GM18868 (cell line): ENCODE data around the gene NEK7.
"Not testable (repeated sequence)": the region's sequence is repeated elsewhere in the genome, so short reads cannot be mapped to it uniquely, and the experiment has no call there.

Experiments
- ATAC-seq: cut with Tn5 transposase; IDR thresholded peaks from one replicate; pipeline ENCODE4 v1.9.1; 2021; ENCODE audit warnings: mild to moderate bottlenecking, moderate library complexity; ENCODE audit not compliant: unreplicated experiment

Gene NEK7

GRCh38 chr1:198278943-198279342 is 122.1 kb downstream of the NEK7 start:
- ATAC-seq = no peak

- no peak for ATAC-seq
These were observed 123.3 kb downstream of the NEK7 start for GRCh38 chr1:198280080-198280479.

DNA sequence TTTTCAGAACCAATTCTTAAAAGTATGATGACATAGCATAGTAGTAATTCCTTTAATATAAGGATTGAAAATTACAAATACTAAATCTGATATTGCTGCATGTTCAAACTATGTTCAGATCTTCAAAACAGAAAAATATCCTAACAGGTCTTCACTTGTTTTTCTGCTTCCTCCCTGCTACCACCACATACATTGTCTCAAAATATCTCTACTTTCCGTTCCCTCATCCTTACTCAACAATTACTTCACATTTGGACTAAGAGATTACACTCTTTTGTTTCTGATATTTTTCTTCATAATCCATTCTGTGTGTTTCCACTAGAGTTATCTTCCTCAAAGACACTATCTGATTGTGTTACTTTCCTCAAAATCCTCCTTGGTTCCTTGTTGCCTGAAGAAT is 125.1 kb downstream of the NEK7 start:
- ATAC-seq = no peak

- ATAC-seq = peak; percentile 95
These were observed 126.4 kb downstream of the NEK7 start for GRCh38 chr1:198283222-198283621.

GRCh38 chr1:198287916-198288315 is 131.1 kb downstream of the NEK7 start:
- ATAC-seq = no peak

DNA sequence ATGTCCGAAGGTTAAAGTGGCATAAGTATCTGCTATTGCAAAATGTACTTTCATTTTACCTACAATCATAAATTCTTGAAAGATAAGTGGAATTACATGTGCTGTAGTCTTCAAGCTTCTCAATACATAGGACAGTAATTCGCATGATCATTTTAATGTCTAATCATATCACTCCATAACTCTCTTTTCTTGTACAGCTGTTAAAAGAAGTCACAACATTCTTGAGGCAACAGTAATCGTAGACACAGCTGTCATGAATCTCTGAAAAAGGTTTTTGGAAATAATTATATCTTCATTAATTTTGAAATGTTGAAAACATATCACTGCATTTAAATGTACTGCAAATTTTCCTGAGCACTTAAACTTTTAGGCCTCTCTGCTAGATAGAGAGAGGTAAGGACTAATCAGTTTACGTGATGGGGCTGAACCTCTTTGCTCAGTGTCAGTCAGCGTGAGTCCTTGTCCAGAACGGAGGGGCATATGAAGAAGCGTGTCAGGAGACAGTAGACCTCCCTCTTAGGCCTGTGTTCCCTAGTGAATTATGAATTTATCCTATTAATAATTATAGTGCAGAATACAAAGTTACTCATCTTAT is 133.4 kb downstream of the NEK7 start:
- ATAC-seq = no peak

GRCh38 chr1:198291036-198291435 is 134.2 kb downstream of the NEK7 start:
- no peak for ATAC-seq

- no peak for ATAC-seq
These were observed 135.1 kb downstream of the NEK7 start for GRCh38 chr1:198291924-198292323.

DNA sequence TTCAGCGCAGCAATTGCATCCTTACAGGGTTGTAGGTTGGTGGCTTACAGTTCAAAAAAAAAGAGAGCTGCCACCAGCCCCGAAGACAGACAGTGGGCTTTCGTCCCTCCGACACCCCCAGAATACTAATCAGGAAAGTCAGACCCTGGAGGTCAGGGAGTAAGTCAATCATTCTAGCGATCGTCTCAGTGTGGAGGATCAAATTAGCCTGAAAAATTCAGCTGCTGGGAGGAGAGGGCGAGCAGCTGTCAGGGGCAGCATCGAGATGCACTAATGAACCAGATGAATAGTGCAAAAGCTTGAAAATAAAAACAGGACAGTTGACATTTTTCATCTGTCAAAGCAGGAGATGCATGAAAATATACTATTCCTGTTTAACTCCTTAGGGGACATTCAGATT is 138.4 kb downstream of the NEK7 start:
- no peak for ATAC-seq

- no peak for ATAC-seq
These were observed 139.2 kb downstream of the NEK7 start for GRCh38 chr1:198295971-198296370.

DNA sequence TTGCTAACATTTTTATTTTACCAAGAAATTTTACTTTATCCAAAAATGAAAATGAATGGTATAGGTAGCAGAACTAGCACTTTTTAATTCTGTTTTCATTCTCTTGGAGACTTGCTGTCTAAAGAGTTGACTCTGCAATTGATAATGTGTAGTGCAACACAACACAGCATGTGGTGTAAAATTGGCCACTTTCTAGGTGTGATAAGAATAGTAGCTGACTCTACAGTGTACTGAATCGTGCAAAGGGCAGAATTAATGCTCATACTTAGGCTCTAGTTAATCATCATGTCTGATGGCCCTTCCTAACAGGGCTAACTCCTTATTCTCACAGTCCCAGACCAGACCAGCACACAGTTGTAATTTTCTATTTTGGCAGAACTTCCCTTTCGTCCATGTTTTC is 140.5 kb downstream of the NEK7 start:
- ATAC-seq = no peak

- ATAC-seq = no peak
These were observed 141.8 kb downstream of the NEK7 start for GRCh38 chr1:198298640-198299039.

GRCh38 chr1:198300451-198300850 is 143.7 kb downstream of the NEK7 start:
- ATAC-seq = no peak

DNA sequence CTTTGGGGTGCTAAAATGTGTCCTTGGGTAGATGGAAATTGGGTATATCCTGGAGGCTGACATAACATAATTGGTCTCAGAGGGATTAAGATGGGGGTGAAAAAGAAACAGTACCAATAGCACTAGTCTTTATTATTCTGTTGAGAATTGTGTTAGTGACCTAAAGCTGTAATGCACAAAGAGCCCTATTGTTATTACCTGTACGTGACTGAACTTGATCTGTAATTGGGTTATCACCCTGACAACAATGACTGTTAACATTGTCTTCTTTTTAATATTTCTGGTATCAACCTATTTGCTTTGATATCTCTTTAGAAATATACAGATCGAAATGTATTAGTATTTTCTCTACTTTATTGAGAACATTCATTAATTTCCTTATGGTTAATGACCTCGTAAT is 147.6 kb downstream of the NEK7 start:
- ATAC-seq = no peak

GRCh38 chr1:198314817-198315216 is 158.0 kb downstream of the NEK7 start:
- ATAC-seq = not testable (repeated sequence)

DNA sequence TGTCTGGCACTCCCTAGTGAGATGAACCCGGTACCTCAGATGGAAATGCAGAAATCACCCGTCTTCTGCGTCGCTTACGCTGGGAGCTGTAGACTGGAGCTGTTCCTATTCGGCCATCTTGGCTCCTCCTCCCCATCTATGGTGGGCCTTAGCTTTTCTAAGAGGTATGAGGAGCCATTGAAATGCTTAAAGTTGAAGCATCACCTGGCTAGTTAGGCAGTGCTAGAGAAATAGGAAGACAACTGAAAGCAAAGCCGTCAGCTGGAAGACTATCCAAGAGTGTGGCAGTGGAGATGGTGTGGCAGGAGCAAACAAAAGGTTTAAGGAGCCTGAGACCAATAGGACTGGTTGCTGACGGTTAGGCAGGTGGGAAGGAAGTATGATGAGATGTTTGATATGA is 158.5 kb downstream of the NEK7 start:
- ATAC-seq = not testable (repeated sequence)

- ATAC-seq = no peak
These were observed 159.8 kb downstream of the NEK7 start for GRCh38 chr1:198316546-198317100.

DNA sequence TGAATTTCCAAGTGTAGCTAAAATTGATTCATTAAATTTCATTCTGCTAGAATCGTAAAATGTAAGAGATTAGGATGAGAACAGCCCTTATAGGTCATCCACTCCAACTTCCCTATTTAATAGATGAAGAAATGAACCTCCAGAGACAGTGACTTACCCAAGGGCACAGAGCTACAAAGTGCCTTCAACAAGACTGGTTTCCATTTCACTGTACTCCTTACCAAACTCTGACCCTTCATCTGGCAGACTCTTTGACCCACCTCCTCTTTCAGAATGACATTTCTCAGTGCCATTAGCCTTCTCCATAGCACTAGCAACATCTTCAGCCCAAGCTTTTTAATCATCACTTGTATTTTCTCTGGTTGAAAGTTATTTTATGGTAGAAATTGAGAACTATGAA is 161.3 kb downstream of the NEK7 start:
- ATAC-seq = peak; percentile 85

DNA sequence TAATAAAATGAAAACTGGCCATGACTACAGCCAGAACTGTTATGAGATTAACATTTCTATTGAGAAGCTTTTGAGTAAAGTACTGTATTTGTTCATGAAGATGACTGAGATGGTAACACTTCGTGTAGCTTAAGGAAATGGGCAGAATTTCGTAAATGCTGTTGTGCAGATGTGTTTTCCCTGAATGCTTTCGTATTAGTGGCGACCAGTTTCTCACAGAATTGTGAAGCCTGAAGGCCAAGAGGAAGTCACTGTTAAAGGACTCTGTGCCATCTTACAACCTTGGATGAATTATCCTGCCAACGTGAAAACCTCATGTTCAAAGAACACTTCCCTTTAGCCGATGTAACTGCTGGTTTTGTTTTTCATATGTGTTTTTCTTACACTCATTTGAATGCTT is 164.0 kb downstream of the NEK7 start:
- no peak for ATAC-seq

DNA sequence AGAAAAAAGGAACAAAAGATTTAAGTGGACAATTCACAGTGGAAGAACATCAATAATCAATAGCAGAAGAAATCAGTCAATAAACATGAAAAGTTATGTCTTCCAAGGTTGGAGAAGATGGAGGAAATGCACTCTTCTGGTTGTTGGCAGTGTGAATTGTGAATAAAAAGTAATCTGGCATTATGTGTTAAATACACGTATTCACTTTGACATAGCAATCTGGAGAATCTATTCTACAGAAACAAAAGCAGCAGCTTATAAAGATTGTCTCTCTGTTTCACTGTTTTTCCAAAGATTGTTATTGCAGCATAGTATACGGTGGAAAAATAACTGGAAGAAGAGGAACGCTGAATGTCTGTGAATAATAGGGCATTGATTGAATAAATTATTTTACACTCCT is 169.4 kb downstream of the NEK7 start:
- ATAC-seq = no peak

DNA sequence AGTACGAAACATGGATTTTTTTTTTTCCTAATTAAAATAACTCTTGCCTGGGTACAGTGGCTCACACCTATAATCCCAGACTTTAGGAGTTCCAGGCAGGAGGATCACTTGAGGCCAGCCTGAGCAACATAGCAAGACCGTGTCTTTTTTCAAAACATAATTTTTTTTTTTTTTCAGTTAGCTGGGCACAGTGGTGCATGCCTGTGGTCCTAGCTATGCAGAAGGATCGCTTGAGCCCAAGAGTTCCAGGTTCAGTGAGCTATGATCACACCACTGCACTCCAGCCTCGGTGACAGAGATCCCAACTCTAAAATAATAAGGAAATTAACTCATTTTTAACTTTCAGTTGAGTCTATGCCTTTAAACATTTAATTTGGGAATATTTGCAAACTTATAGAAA is 170.1 kb downstream of the NEK7 start:
- ATAC-seq = no peak

DNA sequence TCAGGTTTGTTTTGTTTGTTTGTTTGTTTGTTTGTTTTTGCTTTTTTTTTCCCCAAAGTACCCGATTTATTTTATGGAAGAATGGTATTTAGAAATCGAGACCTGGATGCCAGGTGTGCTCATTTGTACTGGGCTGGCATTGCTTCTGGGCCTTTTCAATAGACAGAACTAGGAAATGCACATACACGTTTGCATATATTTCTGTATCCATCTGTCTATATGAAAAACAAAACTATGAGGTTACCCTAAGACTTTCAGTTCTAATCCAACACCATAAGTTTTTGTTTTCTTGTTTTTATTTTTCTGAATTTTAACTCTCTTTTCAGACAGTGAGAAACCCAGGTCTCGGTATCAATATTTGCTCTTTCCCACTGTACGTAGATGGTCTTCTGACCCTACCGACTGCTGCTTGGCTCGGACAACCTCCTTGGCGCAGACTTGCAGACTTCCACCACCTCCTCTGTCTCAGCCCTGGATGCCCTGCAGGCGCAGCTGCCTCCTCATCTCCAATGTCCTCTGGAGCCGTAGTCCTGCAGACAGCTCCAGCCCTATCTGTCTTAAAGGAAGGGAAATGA is 171.7 kb downstream of the NEK7 start:
- ATAC-seq = no peak
